ENCODE data around the gene C5orf22.

- no peak for TF ChIP-seq EZH2phosphoT487 (IDR thresholded peaks at IDR 0.05; ENCODE audit: borderline replicate concordance, low read length)
- TF ChIP-seq, protein P1, sequence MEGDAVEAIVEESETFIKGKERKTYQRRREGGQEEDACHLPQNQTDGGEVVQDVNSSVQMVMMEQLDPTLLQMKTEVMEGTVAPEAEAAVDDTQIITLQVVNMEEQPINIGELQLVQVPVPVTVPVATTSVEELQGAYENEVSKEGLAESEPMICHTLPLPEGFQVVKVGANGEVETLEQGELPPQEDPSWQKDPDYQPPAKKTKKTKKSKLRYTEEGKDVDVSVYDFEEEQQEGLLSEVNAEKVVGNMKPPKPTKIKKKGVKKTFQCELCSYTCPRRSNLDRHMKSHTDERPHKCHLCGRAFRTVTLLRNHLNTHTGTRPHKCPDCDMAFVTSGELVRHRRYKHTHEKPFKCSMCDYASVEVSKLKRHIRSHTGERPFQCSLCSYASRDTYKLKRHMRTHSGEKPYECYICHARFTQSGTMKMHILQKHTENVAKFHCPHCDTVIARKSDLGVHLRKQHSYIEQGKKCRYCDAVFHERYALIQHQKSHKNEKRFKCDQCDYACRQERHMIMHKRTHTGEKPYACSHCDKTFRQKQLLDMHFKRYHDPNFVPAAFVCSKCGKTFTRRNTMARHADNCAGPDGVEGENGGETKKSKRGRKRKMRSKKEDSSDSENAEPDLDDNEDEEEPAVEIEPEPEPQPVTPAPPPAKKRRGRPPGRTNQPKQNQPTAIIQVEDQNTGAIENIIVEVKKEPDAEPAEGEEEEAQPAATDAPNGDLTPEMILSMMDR (IDR thresholded peaks at IDR 0.05; ENCODE audit: low read depth, low read length, poor library complexity, severe bottlenecking) = no peak
These were observed 51.0 kb downstream of the C5orf22 start for GRCh38 chr5:31583129-31583528.

All from DOHH2 (cell line).